Mesangial cell (primary cell): ENCODE results near the gene MCOLN2. TPM values are rescaled to one million over a fixed set of nuclear protein-coding genes. Genes with fewer than 3 reads are reported as not detected.

ENCODE experiments used
- total RNA-seq: library from RNA; depleted of rRNA; stranded (reverse); fragments of >200 nt; gene quantifications from 2 replicates; pipeline ENCODE4 v1.2.3, GENCODE V29; 2015

MCOLN2 gene
- 0.49 and 1.3 TPM in 2 replicates for total RNA-seq

DNA sequence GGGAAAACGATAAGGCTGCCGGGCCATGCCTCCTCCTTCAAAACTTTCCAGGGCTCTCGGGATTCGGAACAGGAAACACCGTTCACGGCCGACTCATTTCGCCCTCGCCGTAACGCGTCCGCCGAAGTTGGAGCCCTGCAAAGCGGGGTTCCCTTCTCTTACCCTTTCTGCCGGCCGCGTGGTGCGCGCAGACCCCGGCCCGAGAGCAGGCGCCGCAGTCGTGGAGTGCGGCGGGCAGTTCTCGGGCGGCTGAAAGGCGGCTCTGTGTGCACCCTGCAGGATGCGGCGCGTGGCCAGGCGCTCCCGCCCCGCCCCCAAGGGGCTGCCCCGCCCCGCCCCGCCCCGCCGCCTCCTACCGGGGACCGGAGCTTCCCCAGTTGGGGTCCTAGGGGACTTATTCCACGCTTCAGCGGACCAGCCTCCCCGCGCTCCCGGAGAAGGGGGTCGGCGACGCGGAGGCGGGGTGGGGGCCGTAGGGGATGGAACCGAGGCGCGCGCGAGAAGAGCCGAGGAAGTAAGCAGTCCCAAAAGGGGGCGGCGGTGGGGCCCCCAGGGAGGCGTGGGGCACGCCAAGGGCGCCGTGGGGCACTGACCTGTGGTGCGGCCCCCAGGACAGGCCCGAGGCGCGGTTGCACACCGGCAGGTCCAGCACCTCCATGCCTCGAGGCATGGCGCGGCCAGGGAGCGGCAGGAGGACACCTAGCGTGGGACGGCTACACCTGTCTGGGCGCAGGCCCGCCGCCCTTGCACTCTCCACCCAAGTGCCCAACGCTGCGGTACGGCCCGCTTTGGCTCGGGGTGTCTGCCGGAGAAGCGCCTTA is at the start of gene MCOLN2:
Gene MCOLN2, minus strand, starts transcription at position 268 of the 821 bp plus-strand sequence. Its CDS starts 241 bp downstream, at position 27.

DNA sequence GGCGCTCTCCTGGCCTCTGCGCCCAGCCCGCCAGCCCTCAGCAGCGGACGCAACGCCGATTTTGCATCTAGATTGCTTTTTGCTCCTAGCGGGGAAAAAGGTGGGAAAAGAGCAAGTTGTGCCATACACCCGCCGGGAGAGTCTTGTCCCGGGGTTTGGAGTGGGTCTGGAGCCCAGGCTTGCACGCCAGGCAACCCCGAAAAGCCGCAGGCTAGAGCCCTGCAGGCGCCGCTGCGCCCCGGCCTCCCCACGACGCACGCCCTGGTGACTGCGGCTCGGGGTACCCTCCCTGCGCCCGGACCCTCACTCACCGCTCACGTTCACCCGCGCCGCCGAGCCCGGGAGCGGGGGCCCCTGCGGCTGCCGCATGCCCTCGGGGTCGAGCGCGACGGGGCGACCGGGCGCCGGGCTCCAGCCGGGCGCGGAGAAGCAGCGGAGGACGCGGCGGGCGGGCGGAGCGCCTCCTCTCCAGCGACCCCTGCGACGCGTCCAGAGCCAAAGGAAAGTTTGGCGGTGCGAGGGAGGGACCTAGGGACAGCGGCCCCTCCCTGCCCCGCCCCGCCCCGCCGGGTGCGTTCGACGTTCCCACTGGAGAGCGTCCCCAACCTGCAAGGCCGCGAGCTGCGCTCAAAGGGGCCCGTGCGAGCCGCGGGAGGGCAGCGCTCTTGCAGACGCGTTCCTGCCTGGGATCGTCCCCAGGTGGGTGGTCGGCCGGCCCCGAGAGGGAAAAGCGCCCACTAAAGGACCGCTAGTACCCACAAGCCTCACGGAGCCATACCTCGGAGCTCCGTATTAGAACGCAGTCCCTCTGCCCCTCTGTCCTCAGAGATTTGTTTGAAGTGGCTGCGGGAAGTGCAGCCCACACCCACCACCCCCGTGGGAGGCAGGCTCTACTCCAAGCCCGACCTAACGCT is 104.0 kb downstream of the MCOLN2 start, which contains the start of gene LPAR3:
Gene LPAR3, minus strand, starts transcription at position 502 of the 914 bp plus-strand sequence. CDS start 27,086 bp downstream, outside the sequence.

Other genes starting within 250 kb of the MCOLN2 start
- gene LPAR3, start 103.9 kb downstream of the MCOLN2 start, total RNA-seq, result 0.16 and 0.25 TPM in 2 replicates
- gene MCOLN3, start 51.4 kb upstream of the MCOLN2 start, total RNA-seq, result 0.33 and 1.0 TPM in 2 replicates
- 2.4 and 5.2 TPM in 2 replicates for gene SYDE2, start 203.9 kb upstream of the MCOLN2 start, total RNA-seq